GM18517 (cell line): ENCODE results near the gene HHIPL1.
A peak's percentile ranks its signal among the peaks of the same experiment; 100 is the strongest.

Experiments used
- ATAC-seq: cut with Tn5 transposase; IDR thresholded peaks from one replicate; pipeline ENCODE4 v1.9.1; 2021; ENCODE audit warnings: mild to moderate bottlenecking, moderate library complexity; ENCODE audit not compliant: unreplicated experiment

The HHIPL1 gene

GRCh38 chr14:99708449-99708848 is 63.5 kb downstream of the HHIPL1 start:
- ATAC-seq, result no peak

- ATAC-seq, result no peak
Observed at GRCh38 chr14:99713972-99714371, 69.0 kb downstream of the HHIPL1 start.

- ATAC-seq, result no peak
Observed at GRCh38 chr14:99715266-99716000, 70.5 kb downstream of the HHIPL1 start.

GRCh38 chr14:99716091-99716849 is 71.3 kb downstream of the HHIPL1 start:
- no peak for ATAC-seq

- no peak for ATAC-seq
Observed at GRCh38 chr14:99716850-99717681, 72.1 kb downstream of the HHIPL1 start.

GRCh38 chr14:99717682-99718013 is 72.7 kb downstream of the HHIPL1 start:
- no peak for ATAC-seq

- ATAC-seq, result peak; percentile 88
Observed at GRCh38 chr14:99718031-99718810, 73.3 kb downstream of the HHIPL1 start.

- ATAC-seq, result peak; percentile 61
Observed at GRCh38 chr14:99718811-99719192, 73.9 kb downstream of the HHIPL1 start.

GRCh38 chr14:99720941-99721791 is 76.2 kb downstream of the HHIPL1 start:
- ATAC-seq, result no peak

- ATAC-seq, result no peak
Observed at GRCh38 chr14:99721792-99722516, 77.0 kb downstream of the HHIPL1 start.

GRCh38 chr14:99722741-99723140 is 77.8 kb downstream of the HHIPL1 start:
- ATAC-seq, result no peak

GRCh38 chr14:99724196-99724891 is 79.4 kb downstream of the HHIPL1 start:
- ATAC-seq, result no peak

GRCh38 chr14:99724939-99725773 is 80.2 kb downstream of the HHIPL1 start:
- ATAC-seq, result no peak

- ATAC-seq, result no peak
Observed at GRCh38 chr14:99725774-99726537, 81.0 kb downstream of the HHIPL1 start.

GRCh38 chr14:99726538-99727095 is 81.7 kb downstream of the HHIPL1 start:
- ATAC-seq, result no peak

- ATAC-seq, result no peak
Observed at GRCh38 chr14:99727096-99727870, 82.4 kb downstream of the HHIPL1 start.
